Adrenal gland (tissue), 12 donors: ENCODE data around the gene PABPN1. TPM values are rescaled to one million over a fixed set of nuclear protein-coding genes. Genes with fewer than 3 reads are reported as not detected.

Experiments used
- DNase-seq, 7 donors: peaks; one replicate each; pipeline ENCODE4 v3.0.0-alpha.2; 2019 to 2020
- H3K27ac ChIP-seq, 5 donors: fragments of 200-600 bp; sonication (generic) in 4 of 5; 1 replicate in 3 of 5; 2 replicates in 2 of 5; pipeline versions ENCODE4 v1.5.1 to v1.8.0; 2016 to 2020; ENCODE audit warnings: mild to moderate bottlenecking in 1 of 5
- H3K27me3 ChIP-seq: fragments of 200-600 bp; 2 replicates; pipeline ENCODE4 v1.8.0; 2021
- H3K36me3 ChIP-seq, 2 donors: fragments of 200-600 bp; replicated peaks in 1 of 2; 1 replicate in 1 of 2; 2 replicates in 1 of 2; pipeline versions ENCODE4 v1.5.1 to v1.8.0; 2018 to 2022
- H3K4me1 ChIP-seq, 2 donors: fragments of 200-600 bp; replicated peaks in 1 of 2; 1 replicate in 1 of 2; 2 replicates in 1 of 2; pipeline versions ENCODE4 v1.5.1 to v1.8.0; 2018 to 2021
- H3K4me3 ChIP-seq, 4 donors: fragments of 200-600 bp; sonication (generic) in 3 of 4; one replicate each; pipeline ENCODE4 v1.5.1; 2016 to 2018
- H3K9me3 ChIP-seq, 3 donors: fragments of 200-600 bp; sonication (generic) in 1 of 3; replicated peaks in 1 of 3; 1 replicate in 2 of 3; 2 replicates in 1 of 3; pipeline versions ENCODE4 v1.5.1 to v1.8.0; 2016 to 2021
- CTCF ChIP-seq, 6 experiments: fragments of 450-650 bp in 4 of 6; fragments of 200-600 bp in 2 of 6; sonication (generic) in 1 of 6; IDR thresholded peaks; 1 replicate in 5 of 6; 2 replicates in 1 of 6; pipeline versions ENCODE4 v1.5.1 to v1.8.0; 2016 to 2021; ENCODE audit warnings: antibody characterized with exemption in 6 of 6, mild to moderate bottlenecking in 2 of 6, moderate library complexity in 1 of 6
- POLR2A ChIP-seq, 2 donors: fragments of 450-650 bp; IDR thresholded peaks; one replicate each; pipeline ENCODE4 v1.6.1; 2017; ENCODE audit warnings: antibody characterized with exemption in 2 of 2, mild to moderate bottlenecking in 2 of 2, moderate library complexity in 1 of 2
- WGBS, 4 donors: extraction: QIAGEN DNeasy Blood & Tissue Kit in 2 of 4; methylation state at CpG; one replicate each; pipeline versions ENCODE4 v1.1.5 to v1.1.7; 2013 to 2017; 5-methylcytosine and 5-hydroxymethylcytosine counted together
- intact Hi-C, 2 donors: fragments of 100-400 bp; cut with DNase I; formaldehyde crosslinking; loops; one replicate each; pipeline versions ENCODE4 v1.14.1 to v1.15.0; 2022 to 2023
- polyA plus RNA-seq, 3 donors: library from polyadenylated mRNA; stranded (reverse); fragments of 200-250 nt in 2 of 3; fragments of 350-450 nt in 1 of 3; fragmentation: Illumina TruSeq in 1 of 3; extraction: RNeasy Lipid Tissue Mini Kit (QIAGEN cat#74804) in 1 of 3; gene quantifications; one replicate each; pipeline ENCODE4 v1.2.3, GENCODE V29; 2013 to 2014
- total RNA-seq, 9 donors: library from RNA; depleted of rRNA in 4 of 9; stranded (reverse); fragments of >200 nt in 4 of 9; fragments of 120-200 nt in 1 of 9; fragmentation: NEBNext Ultra II Directional in 1 of 9; extraction: Animal tissue kit (Norgen Biotek cat#: 25700) in 1 of 9; gene quantifications; one replicate each; pipeline versions ENCODE4 v1.1.0 to v1.2.4, GENCODE V29; 2013 to 2023
- donor health status: healthy with polysubstance abuse.
- donor health status: Bipolar disorder and iron deficiency.
- donor health status: DM: yes; HTN: yes; CAD: no.
- donor health status: DM: no; HTN: no; CAD: no.
- donor health status: DM: no; HTN: no; CAD: no.
- donor health status: DM: yes; HTN: yes; CAD: no.

Gene PABPN1
- total and polyA plus RNA-seq, 12 donors, result 18.3 to 632 (median 99.3) TPM

GRCh38 chr14:23308721-23309445 lies 12.4 kb upstream of the PABPN1 start:
- H3K9me3 ChIP-seq, result no peaks in the 10 kb centered on the region
- no peak for TF ChIP-seq CTCF (IDR thresholded peaks at IDR 0.05)
- TF ChIP-seq POLR2A (IDR thresholded peaks at IDR 0.05), result no peak
- H3K4me3 ChIP-seq, result no peak overlapping the region
- 81 to 86% (median 84%) methylated on average over 17 of the region's 17 CpGs for WGBS, 4 donors
- peak overlapping the region in 2 of 5 donors; percentile 31 to 37 for H3K27ac ChIP-seq
- peak in 1 of 7 donors; percentile 49 for DNase-seq
- peaks cover 25 to 44% of the 10 kb centered on the region in 2 donors for H3K4me1 ChIP-seq
- intact Hi-C loops, result no loop called here
- no peaks in the 10 kb centered on the region for H3K27me3 ChIP-seq
- peaks cover 0 to 33% of the 10 kb centered on the region in 2 donors for H3K36me3 ChIP-seq

GRCh38 chr14:23310546-23310945 lies 10.7 kb upstream of the PABPN1 start:
- intact Hi-C loops, result no loop called here
- Histone ChIP-seq H3K27ac (no peak overlapping the region), H3K9me3 (no peaks in the 10 kb centered on the region), H3K36me3 (peaks cover 0 to 33% of the 10 kb centered on the region in 2 donors), H3K4me3 (no peak overlapping the region), H3K27me3 (no peaks in the 10 kb centered on the region), H3K4me1 (peaks cover 25 to 44% of the 10 kb centered on the region in 2 donors)
- DNase-seq, result peak in 1 of 7 donors; percentile 40
- no peak for TF ChIP-seq CTCF (IDR thresholded peaks at IDR 0.05)
- no peak for TF ChIP-seq POLR2A (IDR thresholded peaks at IDR 0.05)
- 82 to 91% (median 88%) methylated on average over 1 of the region's 1 CpG for WGBS, 4 donors

GRCh38 chr14:23316300-23316699 lies 5.0 kb upstream of the PABPN1 start:
- TF ChIP-seq POLR2A (IDR thresholded peaks at IDR 0.05) (no peak), CTCF (IDR thresholded peaks at IDR 0.05) (no peak)
- Histone ChIP-seq H3K4me3 (no peak overlapping the region), H3K4me1 (peaks cover 8 to 9% of the 10 kb centered on the region in 2 donors), H3K36me3 (peaks cover 0 to 6% of the 10 kb centered on the region in 2 donors), H3K27ac (no peak overlapping the region), H3K9me3 (no peaks in the 10 kb centered on the region), H3K27me3 (no peaks in the 10 kb centered on the region)
- no peak for DNase-seq
- intact Hi-C loops, result no loop called here
- 82 to 89% (median 83%) methylated on average over 5 of the region's 5 CpGs for WGBS, 4 donors

- peak in 1 of 7 donors; percentile 74 for DNase-seq
- no peaks in the 10 kb centered on the region for H3K27me3 ChIP-seq
- 77 to 91% (median 87%) methylated on average over 17 of the region's 17 CpGs for WGBS, 4 donors
These were observed 1.3 kb upstream of the PABPN1 start for GRCh38 chr14:23319746-23320583.

More at GRCh38 chr14:23319746-23320583, 1.3 kb upstream of the PABPN1 start:
- TF ChIP-seq POLR2A (IDR thresholded peaks at IDR 0.05), result no peak
- TF ChIP-seq CTCF (IDR thresholded peaks at IDR 0.05), result no peak
- intact Hi-C loops, result loop anchor here in 1 of 2 donors (10.0 kb wide), 2 partner anchors 55 to 245 kb away; partner anchors contain the start of gene AP1G2
- Histone ChIP-seq H3K36me3 (peaks cover 0 to 21% of the 10 kb centered on the region in 2 donors), H3K9me3 (no peaks in the 10 kb centered on the region), H3K27ac (peak overlapping the region; percentile 76 to 95 (median 90)), H3K4me3 (peak overlapping the region in 2 of 4 donors; percentile 15 to 33), H3K4me1 (peaks cover 19 to 30% of the 10 kb centered on the region in 2 donors)
